T-helper 22 cell (primary cell): ENCODE measurements around the gene SAT1.
"Not testable (repeated sequence)": the region's sequence is repeated elsewhere in the genome, so short reads cannot be mapped to it uniquely, and the experiment has no call there.

Experiments
- DNase-seq: peaks from one replicate; pipeline ENCODE4 v3.0.0-alpha.2; 2020; ENCODE audit warnings: low read depth

Gene SAT1

GRCh38 chrX:23782863-23783588 lies at the start of gene SAT1:
Gene SAT1, plus strand, starts transcription at chrX:23783173. Its CDS starts 179 bp downstream, at chrX:23783352.
- peak; percentile 85 for DNase-seq

DNA sequence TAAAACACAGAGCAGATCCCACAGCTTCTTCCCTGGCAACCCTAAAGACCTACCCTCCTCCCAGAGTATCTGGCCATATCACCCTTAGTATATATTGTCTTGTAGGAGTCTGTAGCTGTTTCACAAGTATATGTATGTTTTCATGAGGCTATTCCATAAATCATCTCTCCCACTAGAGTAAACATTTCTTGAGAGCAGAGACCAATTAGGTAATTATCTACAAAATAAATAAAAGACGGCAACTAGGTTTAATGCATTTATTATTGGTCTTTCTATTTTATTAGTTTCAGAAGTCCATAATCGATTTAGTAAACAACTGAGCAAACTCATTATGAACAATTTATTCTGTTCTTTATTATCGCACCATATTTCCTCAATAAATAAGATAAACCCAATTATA lies 46.9 kb upstream of the SAT1 start:
- no peak for DNase-seq

DNA sequence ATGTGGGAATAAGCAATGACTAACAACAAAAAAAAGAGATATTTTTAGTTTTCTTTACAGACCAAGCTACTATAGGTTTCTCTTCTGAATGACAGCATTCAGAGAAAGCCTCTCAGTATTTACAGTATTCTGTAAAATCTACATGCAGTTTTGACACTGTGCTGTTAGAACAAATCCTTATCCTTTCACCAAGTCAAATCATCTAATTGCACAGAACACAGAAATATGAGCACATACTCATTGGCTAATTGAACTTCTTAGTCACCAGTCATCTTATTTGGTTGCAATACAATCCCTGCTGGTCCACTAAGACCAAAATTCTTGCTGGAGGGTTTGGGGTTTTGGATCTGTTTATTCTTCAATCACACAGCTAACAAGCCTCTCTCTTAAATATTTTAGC lies 45.6 kb upstream of the SAT1 start:
- DNase-seq, result no peak

GRCh38 chrX:23742174-23742696 lies 40.7 kb upstream of the SAT1 start:
- DNase-seq, result no peak

- DNase-seq, result peak; percentile 63
Observed at GRCh38 chrX:23742697-23743622, 40.0 kb upstream of the SAT1 start, which contains the start of gene ACOT9. Gene ACOT9, minus strand, starts transcription at chrX:23743276. Its CDS starts 132 bp downstream, at chrX:23743144.

DNA sequence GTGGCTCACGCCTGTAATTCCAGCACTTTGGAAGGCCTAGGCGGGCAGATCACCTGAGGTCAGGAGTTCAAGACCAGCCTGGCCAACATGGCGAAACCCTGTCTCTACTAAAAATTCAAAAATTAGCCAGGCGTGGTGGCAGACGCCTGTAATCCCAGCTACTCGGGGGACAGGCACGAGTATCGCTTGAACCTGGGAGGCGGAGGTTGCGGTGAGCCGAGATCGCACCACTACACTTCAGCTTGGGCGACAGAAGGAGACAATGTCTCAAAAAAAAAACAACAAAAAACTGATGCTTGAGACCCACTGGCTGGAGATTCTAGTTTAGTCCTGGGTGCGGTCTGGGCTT lies 39.4 kb upstream of the SAT1 start:
- not testable (repeated sequence) for DNase-seq

DNA sequence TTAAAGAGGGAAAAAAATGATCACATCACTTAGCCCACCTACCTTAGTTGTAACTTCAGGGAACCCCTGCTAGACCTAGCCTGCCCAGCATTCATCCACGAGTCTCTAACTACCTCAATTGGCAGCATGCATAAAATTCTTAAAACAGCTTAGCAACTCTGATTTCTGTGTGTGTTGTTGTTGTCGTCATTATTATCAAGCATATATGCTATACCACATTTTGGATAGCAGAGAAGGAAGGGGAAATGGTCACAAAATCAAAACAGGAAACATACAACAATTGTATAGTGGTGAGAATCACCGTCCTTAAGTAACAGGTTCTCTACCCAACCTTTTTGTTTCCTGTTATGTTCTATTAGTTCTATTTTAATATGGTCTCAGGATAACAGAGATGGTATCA lies 37.2 kb upstream of the SAT1 start:
- no peak for DNase-seq

GRCh38 chrX:23749129-23749528 lies 33.8 kb upstream of the SAT1 start:
- DNase-seq, result no peak

- no peak for DNase-seq
Observed at GRCh38 chrX:23749576-23749975, 33.4 kb upstream of the SAT1 start.

GRCh38 chrX:23752740-23753415 lies 30.1 kb upstream of the SAT1 start:
- DNase-seq, result no peak

GRCh38 chrX:23754664-23755063 lies 28.3 kb upstream of the SAT1 start:
- no peak for DNase-seq

DNA sequence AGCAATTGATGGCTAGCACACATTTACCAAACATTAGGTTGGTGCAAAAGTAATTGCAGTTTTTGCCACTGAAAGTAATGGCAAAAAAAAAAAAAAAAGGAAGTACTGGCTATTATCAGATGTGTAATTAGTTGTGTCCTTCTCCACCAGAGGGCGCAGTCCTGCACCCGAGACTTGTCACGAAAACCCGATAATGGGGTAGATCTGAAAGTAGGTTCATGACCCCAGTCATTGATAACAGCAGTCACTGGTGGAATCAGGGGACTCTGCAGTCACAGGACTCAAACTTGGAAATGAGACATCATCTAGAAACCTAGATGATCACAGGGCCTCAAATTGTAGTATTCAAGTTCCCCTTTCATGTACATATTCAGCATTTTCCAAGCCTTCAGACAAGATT lies 26.8 kb upstream of the SAT1 start:
- DNase-seq, result peak; percentile 21

- no peak for DNase-seq
Observed at GRCh38 chrX:23759821-23760220, 23.2 kb upstream of the SAT1 start.

GRCh38 chrX:23764188-23764984 lies 18.6 kb upstream of the SAT1 start:
- DNase-seq, result no peak

GRCh38 chrX:23765449-23765848 lies 17.5 kb upstream of the SAT1 start:
- no peak for DNase-seq

GRCh38 chrX:23765868-23766267 lies 17.1 kb upstream of the SAT1 start:
- DNase-seq, result no peak

GRCh38 chrX:23766650-23767551 lies 16.1 kb upstream of the SAT1 start:
- no peak for DNase-seq

GRCh38 chrX:23770142-23770541 lies 12.8 kb upstream of the SAT1 start:
- no peak for DNase-seq

DNA sequence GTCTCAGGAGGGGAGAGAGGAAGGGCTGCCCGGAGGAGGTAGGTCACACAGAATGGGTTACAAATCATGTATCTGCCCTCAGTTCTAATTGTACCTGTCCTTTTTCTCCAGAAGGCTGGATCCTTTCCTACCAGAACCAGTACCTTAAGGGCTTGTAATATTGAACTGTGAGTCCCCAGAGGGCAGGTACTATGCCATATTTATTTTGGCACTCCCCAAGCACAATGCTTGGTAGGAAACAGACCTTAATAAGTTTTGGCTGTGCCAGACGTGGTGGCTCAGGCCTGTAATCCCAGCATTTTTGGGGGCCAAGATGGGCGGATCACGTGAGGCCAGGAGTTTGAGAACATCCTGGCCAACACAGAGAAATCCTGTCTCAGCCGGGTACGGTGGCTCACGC lies 11.9 kb upstream of the SAT1 start:
- not testable (repeated sequence) for DNase-seq

- DNase-seq, result peak; percentile 32
Observed at GRCh38 chrX:23773601-23774175, 9.3 kb upstream of the SAT1 start.
